Measurements from ENCODE around the gene LRP4. TPM values are rescaled to one million over a fixed set of nuclear protein-coding genes. Genes with fewer than 3 reads are reported as not detected.

Gene LRP4
- total RNA-seq, 1 experiment from 2014 or later, result 11.6 TPM

DNA sequence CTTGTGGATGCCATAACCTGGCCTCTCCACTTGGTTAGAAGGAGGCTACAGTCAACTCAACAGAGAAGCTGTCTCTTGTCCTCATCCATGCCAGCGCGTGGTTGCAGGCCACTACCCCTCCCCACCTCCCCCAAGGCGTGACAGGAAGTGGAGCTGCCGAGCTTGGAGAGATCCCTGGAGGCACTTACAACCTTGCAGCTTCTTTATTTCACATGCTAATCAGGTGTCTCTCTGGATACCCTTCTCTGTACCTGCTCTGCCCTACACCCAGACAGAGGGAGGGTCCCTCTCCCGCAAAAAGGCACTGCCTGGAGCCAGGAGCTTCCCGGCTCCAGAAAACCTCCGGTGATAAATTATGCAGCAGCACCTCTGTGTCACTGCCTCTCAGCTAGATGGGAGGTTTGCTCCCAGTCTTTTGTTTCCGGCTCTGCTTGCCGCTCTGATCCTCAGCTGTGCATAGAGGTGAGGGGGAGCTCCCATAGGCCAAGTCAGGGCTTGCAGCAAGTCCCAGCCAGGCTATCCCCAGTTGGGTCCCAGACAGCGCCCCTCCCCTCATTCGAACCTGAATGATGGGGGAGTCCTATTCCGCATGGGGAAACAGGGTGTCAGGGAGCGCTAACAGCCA lies 5.7 kb downstream of the LRP4 start:
- Histone ChIP-seq H3K4ac (ENCODE audit: low read depth, low read length) (no peak overlapping the region), H3K4me1 (ENCODE audit: insufficient read depth, low read length) (peaks cover 8% of the 10 kb centered on the region; the same call in 1 of the 2 replicates), H4K8ac (replicated peaks; ENCODE audit: insufficient read length, low read depth, low read length) (no peak overlapping the region), H3K23me2 (ENCODE audit: insufficient read length, low read depth, low read length, poor library complexity, severe bottlenecking) (peaks cover 20% of the 10 kb centered on the region), H3K4me2 (ENCODE audit: insufficient read depth, insufficient read length, low read length) (peak overlapping the region; percentile 75), H3K79me1 (ENCODE audit: insufficient read depth, low read depth, low read length, poor library complexity, severe bottlenecking) (no peaks in the 10 kb centered on the region), H3K79me2 (ENCODE audit: insufficient read depth, low read length) (peaks cover 3% of the 10 kb centered on the region; the same call in 1 of the 2 replicates), H2BK15ac (ENCODE audit: low read depth, low read length) (no peak overlapping the region), H3K27ac (ENCODE audit: insufficient read length, low read depth, low read length) (peak overlapping the region; percentile 68), H3T11ph (ENCODE audit: low read length) (no peak overlapping the region), H4K5ac (ENCODE audit: insufficient read length, low read depth, low read length) (no peak overlapping the region), H2AFZ (ENCODE audit: low read length) (no peak overlapping the region), H3K9ac (ENCODE audit: extremely low read depth, insufficient read length, low read length) (peak overlapping the region; percentile 13), H2AK5ac (ENCODE audit: insufficient read length, low read length) (no peak overlapping the region), H2BK12ac (ENCODE audit: insufficient read length, low read depth, low read length) (no peak overlapping the region), H3K56ac (ENCODE audit: insufficient read length, low read depth, low read length) (no peak overlapping the region), H3K18ac (ENCODE audit: insufficient read length, low read depth, low read length) (peak overlapping the region; percentile 23), H3K14ac (ENCODE audit: insufficient read depth, low read length) (0 out of 2 replicates have a peak overlapping the region, but pooled peaks have one; percentile 36), H2BK5ac (ENCODE audit: insufficient read length, low read length) (no peak overlapping the region), H2BK20ac (ENCODE audit: low read depth, low read length, poor library complexity, severe bottlenecking) (no peak overlapping the region), H3K23ac (ENCODE audit: insufficient read length, low read depth, low read length) (no peak overlapping the region), H3K27me3 (ENCODE audit: insufficient read depth, low read length) (no peaks in the 10 kb centered on the region; the same call in 1 of the 2 replicates), H4K91ac (ENCODE audit: insufficient read length, low read depth, low read length) (no peak overlapping the region), H3K9me3 (ENCODE audit: control insufficient read depth, low read depth, low read length) (no peaks in the 10 kb centered on the region), H2BK120ac (ENCODE audit: low read depth, low read length, poor library complexity, severe bottlenecking) (no peak overlapping the region), H4K20me1 (ENCODE audit: control insufficient read depth, insufficient read depth, insufficient read length) (no peaks in the 10 kb centered on the region)
- H3K36me3 Mint-ChIP-seq (ENCODE audit: insufficient read depth in 1 of 3, low read depth in 3 of 3), result peaks cover 2 to 4% (median 4%) of the 10 kb centered on the region in 3 experiments; a peak in 4 of 7 replicates
- TF ChIP-seq, protein P1, sequence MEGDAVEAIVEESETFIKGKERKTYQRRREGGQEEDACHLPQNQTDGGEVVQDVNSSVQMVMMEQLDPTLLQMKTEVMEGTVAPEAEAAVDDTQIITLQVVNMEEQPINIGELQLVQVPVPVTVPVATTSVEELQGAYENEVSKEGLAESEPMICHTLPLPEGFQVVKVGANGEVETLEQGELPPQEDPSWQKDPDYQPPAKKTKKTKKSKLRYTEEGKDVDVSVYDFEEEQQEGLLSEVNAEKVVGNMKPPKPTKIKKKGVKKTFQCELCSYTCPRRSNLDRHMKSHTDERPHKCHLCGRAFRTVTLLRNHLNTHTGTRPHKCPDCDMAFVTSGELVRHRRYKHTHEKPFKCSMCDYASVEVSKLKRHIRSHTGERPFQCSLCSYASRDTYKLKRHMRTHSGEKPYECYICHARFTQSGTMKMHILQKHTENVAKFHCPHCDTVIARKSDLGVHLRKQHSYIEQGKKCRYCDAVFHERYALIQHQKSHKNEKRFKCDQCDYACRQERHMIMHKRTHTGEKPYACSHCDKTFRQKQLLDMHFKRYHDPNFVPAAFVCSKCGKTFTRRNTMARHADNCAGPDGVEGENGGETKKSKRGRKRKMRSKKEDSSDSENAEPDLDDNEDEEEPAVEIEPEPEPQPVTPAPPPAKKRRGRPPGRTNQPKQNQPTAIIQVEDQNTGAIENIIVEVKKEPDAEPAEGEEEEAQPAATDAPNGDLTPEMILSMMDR (conservative IDR thresholded peaks at IDR 0.05), result 0 out of 3 replicates have a peak, but pooled peaks have one; percentile 10
- H3K27me3 Mint-ChIP-seq (ENCODE audit: low read depth), result peaks cover 31% of the 10 kb centered on the region
- no peaks in the 10 kb centered on the region; a peak in 1 of 5 replicates for H3K9me3 Mint-ChIP-seq
- no CpG with 5 or more reads among the region's 13 CpGs for WGBS (ENCODE audit: extremely low coverage, insufficient read length, low lambda C conversion rate)
- H3K4me1 Mint-ChIP-seq, result peaks cover 67 to 72% of the 10 kb centered on the region in 2 experiments
- H3K4me3 Mint-ChIP-seq, result peak overlapping the region; percentile 69 to 78
- DNase-seq, result peak; percentile 92
- peak overlapping the region; percentile 97 to 98 (median 97) for H3K27ac Mint-ChIP-seq
